ENCODE data around the gene GTPBP2. TPM values are rescaled to one million over a fixed set of nuclear protein-coding genes. Genes with fewer than 3 reads are reported as not detected.
"Not testable (repeated sequence)": the region's sequence is repeated elsewhere in the genome, so short reads cannot be mapped to it uniquely, and the experiment has no call there.

GTPBP2 gene
- total RNA-seq, 1 donor from 2014 or later = 19.3 TPM

- DNase-seq (ENCODE audit: low spot score) = no peak
Measured at GRCh38 chr6:43624786-43625288, 4.2 kb downstream of the GTPBP2 start.

GRCh38 chr6:43623880-43624785 is 4.9 kb downstream of the GTPBP2 start:
- no peak for DNase-seq (ENCODE audit: low spot score)

GRCh38 chr6:43622541-43622940 is 6.5 kb downstream of the GTPBP2 start:
- DNase-seq (ENCODE audit: low spot score) = no peak

GRCh38 chr6:43621836-43622180 is 7.3 kb downstream of the GTPBP2 start:
- DNase-seq (ENCODE audit: low spot score) = no peak

GRCh38 chr6:43621078-43621835 is 7.8 kb downstream of the GTPBP2 start:
- no peak for DNase-seq (ENCODE audit: low spot score)

- no peak for DNase-seq (ENCODE audit: low spot score)
Measured at GRCh38 chr6:43616725-43617472, 12.2 kb downstream of the GTPBP2 start.

- no peak for DNase-seq (ENCODE audit: low spot score)
Measured at GRCh38 chr6:43614396-43614730, 14.7 kb downstream of the GTPBP2 start.

- DNase-seq (ENCODE audit: low spot score) = no peak
Measured at GRCh38 chr6:43613721-43614395, 15.2 kb downstream of the GTPBP2 start.

GRCh38 chr6:43610431-43610830 is 18.6 kb downstream of the GTPBP2 start:
- DNase-seq (ENCODE audit: low spot score) = no peak

- no peak for DNase-seq (ENCODE audit: low spot score)
Measured at GRCh38 chr6:43609402-43609801, 19.7 kb downstream of the GTPBP2 start.

GRCh38 chr6:43608807-43609206 is 20.3 kb downstream of the GTPBP2 start:
- no peak for DNase-seq (ENCODE audit: low spot score)

- peak; percentile 82 for DNase-seq (ENCODE audit: low spot score)
Measured at GRCh38 chr6:43608310-43608763, 20.7 kb downstream of the GTPBP2 start.

GRCh38 chr6:43606019-43606418 is 23.0 kb downstream of the GTPBP2 start:
- no peak for DNase-seq (ENCODE audit: low spot score)

- DNase-seq (ENCODE audit: low spot score) = no peak
Measured at GRCh38 chr6:43604174-43604573, 24.9 kb downstream of the GTPBP2 start.

GRCh38 chr6:43600595-43600994 is 28.5 kb downstream of the GTPBP2 start:
- DNase-seq (ENCODE audit: low spot score) = no peak

GRCh38 chr6:43593938-43594337 is 35.1 kb downstream of the GTPBP2 start:
- no peak for DNase-seq (ENCODE audit: low spot score)

GRCh38 chr6:43589564-43589963 is 39.5 kb downstream of the GTPBP2 start:
- DNase-seq (ENCODE audit: low spot score) = not testable (repeated sequence)

GRCh38 chr6:43588194-43588593 is 40.9 kb downstream of the GTPBP2 start:
- DNase-seq (ENCODE audit: low spot score) = no peak

- no peak for DNase-seq (ENCODE audit: low spot score)
Measured at GRCh38 chr6:43584892-43585570, 44.0 kb downstream of the GTPBP2 start.

GRCh38 chr6:43582911-43583310 is 46.2 kb downstream of the GTPBP2 start:
- DNase-seq (ENCODE audit: low spot score) = no peak

GRCh38 chr6:43579171-43579570 is 49.9 kb downstream of the GTPBP2 start:
- DNase-seq (ENCODE audit: low spot score) = no peak

All from umbilical cord (tissue), 2 donors.